GM23338 (cell line): Measurements from ENCODE around the gene S100A12. TPM values are rescaled to one million over a fixed set of nuclear protein-coding genes. Genes with fewer than 3 reads are reported as not detected.

Experiments used
- ATAC-seq: fragments of 200-7000 bp; cut with Tn5 transposase; 3 replicates; pipeline ENCODE4 v1.9.1; 2020
- DNase-seq: peaks from one replicate; pipeline ENCODE4 v3.0.0-alpha.2; 2015; ENCODE audit warnings: low spot score
- H2AFZ ChIP-seq: fragments of 200-600 bp; sonication (generic); 2 replicates; pipeline ENCODE4 v1.8.0; 2016; ENCODE audit warnings: antibody characterized with exemption, mild to moderate bottlenecking, moderate library complexity
- H3F3A ChIP-seq: fragments of 200-600 bp; sonication (generic); replicated peaks from 2 replicates; pipeline ENCODE4 v1.8.0; 2017; ENCODE audit warnings: antibody characterized with exemption, mixed run types, low read depth
- H3K27ac ChIP-seq: fragments of 200-600 bp; sonication (generic); 2 replicates; pipeline ENCODE4 v1.6.1; 2016; ENCODE audit warnings: low read depth
- H3K27me3 ChIP-seq: fragments of 200-600 bp; sonication (generic); 2 replicates; pipeline ENCODE4 v1.8.0; 2016; ENCODE audit warnings: mild to moderate bottlenecking, mixed run types, moderate library complexity; ENCODE audit not compliant: insufficient read depth
- H3K36me3 ChIP-seq: fragments of 200-600 bp; sonication (generic); 2 replicates; pipeline ENCODE4 v1.8.0; 2016; ENCODE audit warnings: mild to moderate bottlenecking; ENCODE audit not compliant: insufficient read depth
- H3K4me1 ChIP-seq: fragments of 200-600 bp; sonication (generic); 2 replicates; pipeline ENCODE4 v1.8.0; 2016; ENCODE audit warnings: mild to moderate bottlenecking, moderate library complexity; ENCODE audit not compliant: insufficient read depth
- H3K4me2 ChIP-seq: fragments of 200-600 bp; sonication (generic); 2 replicates; pipeline ENCODE4 v1.7.1; 2017; ENCODE audit warnings: mixed run types
- H3K4me3 ChIP-seq: fragments of 200-600 bp; sonication (generic); 2 replicates; pipeline ENCODE4 v1.6.1; 2016; ENCODE audit warnings: mixed run types
- H3K79me2 ChIP-seq: fragments of 200-600 bp; sonication (generic); replicated peaks from 2 replicates; pipeline ENCODE4 v1.8.0; 2017; ENCODE audit warnings: mild to moderate bottlenecking; ENCODE audit not compliant: insufficient read depth
- H3K9me2 ChIP-seq: fragments of 200-600 bp; sonication (generic); 2 replicates; pipeline ENCODE4 v1.8.0; 2017; ENCODE audit not compliant: insufficient read depth
- H4K20me1 ChIP-seq: fragments of 200-600 bp; sonication (generic); replicated peaks from 2 replicates; pipeline ENCODE4 v1.8.0; 2017; ENCODE audit warnings: mild to moderate bottlenecking; ENCODE audit not compliant: insufficient read depth
- H3K27ac Mint-ChIP-seq: 2 replicates; pipeline ENCODE4 v1.8.0; 2020; ENCODE audit warnings: inconsistent platforms, mild to moderate bottlenecking, moderate library complexity, mixed read lengths
- H3K27me3 Mint-ChIP-seq: 3 replicates; pipeline ENCODE4 v1.8.0; 2022; ENCODE audit warnings: low read depth, mild to moderate bottlenecking, moderate library complexity, mixed read lengths, inconsistent platforms; ENCODE audit not compliant: insufficient read depth, poor library complexity
- H3K36me3 Mint-ChIP-seq: 3 replicates; pipeline ENCODE4 v1.8.0; 2021; ENCODE audit warnings: low read depth, mild to moderate bottlenecking, inconsistent platforms, moderate library complexity, mixed read lengths
- H3K4me1 Mint-ChIP-seq: 3 replicates; pipeline ENCODE4 v1.8.0; 2020; ENCODE audit warnings: mild to moderate bottlenecking, inconsistent platforms, mixed read lengths
- H3K4me3 Mint-ChIP-seq: 3 replicates; pipeline ENCODE4 v1.8.0; 2021; ENCODE audit warnings: moderate library complexity, mild to moderate bottlenecking, inconsistent platforms, mixed read lengths
- H3K9me3 Mint-ChIP-seq: 3 replicates; pipeline ENCODE4 v1.8.0; 2020; ENCODE audit warnings: moderate library complexity, mild to moderate bottlenecking, inconsistent platforms, mixed read lengths
- CREB1 ChIP-seq: fragments of 250-450 bp; sonication (Bioruptor Pico); IDR thresholded peaks from 2 replicates; pipeline ENCODE4 v1.5.0; 2020; ENCODE audit warnings: low read depth, mild to moderate bottlenecking, moderate library complexity
- CTCF ChIP-seq, 2 experiments: fragments of 200-600 bp in 1 of 2; sonication (generic) in 1 of 2; conservative IDR thresholded peaks; 2 replicates each; pipeline versions ENCODE4 v1.5.1 to v1.6.1; 2016 to 2017; ENCODE audit warnings: antibody characterized with exemption in 2 of 2, low read depth in 2 of 2, mild to moderate bottlenecking in 2 of 2, moderate library complexity in 1 of 2
- EZH2 ChIP-seq: fragments of 200-600 bp; sonication (generic); IDR thresholded peaks from one replicate; pipeline ENCODE4 v1.8.0; 2017; ENCODE audit warnings: antibody characterized with exemption, mild to moderate bottlenecking, low read depth; ENCODE audit not compliant: unreplicated experiment
- JUNB ChIP-seq: IDR thresholded peaks from one replicate; pipeline ENCODE4 v1.6.1; 2016; ENCODE audit warnings: antibody characterized with exemption; ENCODE audit not compliant: unreplicated experiment
- NANOG ChIP-seq: IDR thresholded peaks from 2 replicates; pipeline ENCODE4 v1.6.1; 2016; ENCODE audit warnings: antibody characterized with exemption, borderline replicate concordance
- STAT1 ChIP-seq: IDR thresholded peaks from one replicate; pipeline ENCODE4 v1.6.1; 2016; ENCODE audit warnings: antibody characterized with exemption; ENCODE audit not compliant: unreplicated experiment
- ZNF331 ChIP-seq: fragments of 250-450 bp; sonication (Bioruptor Pico); IDR thresholded peaks from 2 replicates; pipeline ENCODE4 v1.5.0; 2020; ENCODE audit warnings: low read depth, mild to moderate bottlenecking, moderate library complexity
- polyA plus RNA-seq: library from polyadenylated mRNA; unstranded; fragments of >200 nt; fragmentation: Nextera tagmentation; extraction: Ambion mirVana; gene quantifications from 2 replicates; pipeline ENCODE4 v1.2.1, GENCODE V29; 2016
- total RNA-seq: library from RNA; depleted of rRNA; stranded (reverse); fragments of >200 nt; shearing (Covaris generic); gene quantifications from 2 replicates; pipeline ENCODE4 v1.2.3, GENCODE V29; 2014
- TF ChIP-seq, protein P1 (sequence below): IDR thresholded peaks from one replicate; pipeline ENCODE4 v1.6.1; 2018; ENCODE audit warnings: antibody characterized with exemption; ENCODE audit not compliant: unreplicated experiment
- TF ChIP-seq, protein P2 (sequence below): IDR thresholded peaks from 2 replicates; pipeline ENCODE4 v1.6.1; 2016; ENCODE audit warnings: antibody characterized with exemption

S100A12 gene
- total and polyA plus RNA-seq, 2 experiments from 2014 or later: not detected

- no peak overlapping the region for H3K27ac Mint-ChIP-seq
- H3K27ac ChIP-seq: no peak overlapping the region
These were observed 10.4 kb downstream of the S100A12 start for GRCh38 chr1:153364766-153365666.

DNA sequence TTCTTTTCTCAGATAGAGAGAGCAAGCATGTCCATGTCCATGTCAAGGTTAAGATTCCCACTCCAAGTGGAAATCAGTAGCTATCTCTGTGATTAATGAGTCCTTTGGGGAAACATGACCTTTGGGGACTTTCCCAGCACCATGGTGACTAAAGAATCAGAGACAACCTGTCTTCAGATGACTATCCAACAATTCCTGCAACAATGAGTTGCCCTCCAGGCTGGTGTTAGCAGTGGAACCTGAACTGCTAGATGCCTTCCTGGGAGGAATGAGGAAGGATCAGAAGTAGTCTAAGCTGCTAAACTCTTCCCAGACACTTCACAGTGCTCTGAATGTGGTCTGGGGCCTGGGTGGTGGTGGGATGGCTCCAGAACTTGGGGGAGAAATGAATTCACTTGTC, 11.3 kb downstream of the S100A12 start:
- no peak for TF ChIP-seq ZNF331 (CRISPR knock-in tag)
- no peak for TF ChIP-seq NANOG
- no peak for TF ChIP-seq CTCF (conservative IDR thresholded peaks at IDR 0.05; ENCODE audit: low read depth in 2 of 2)
- TF ChIP-seq, protein P1, sequence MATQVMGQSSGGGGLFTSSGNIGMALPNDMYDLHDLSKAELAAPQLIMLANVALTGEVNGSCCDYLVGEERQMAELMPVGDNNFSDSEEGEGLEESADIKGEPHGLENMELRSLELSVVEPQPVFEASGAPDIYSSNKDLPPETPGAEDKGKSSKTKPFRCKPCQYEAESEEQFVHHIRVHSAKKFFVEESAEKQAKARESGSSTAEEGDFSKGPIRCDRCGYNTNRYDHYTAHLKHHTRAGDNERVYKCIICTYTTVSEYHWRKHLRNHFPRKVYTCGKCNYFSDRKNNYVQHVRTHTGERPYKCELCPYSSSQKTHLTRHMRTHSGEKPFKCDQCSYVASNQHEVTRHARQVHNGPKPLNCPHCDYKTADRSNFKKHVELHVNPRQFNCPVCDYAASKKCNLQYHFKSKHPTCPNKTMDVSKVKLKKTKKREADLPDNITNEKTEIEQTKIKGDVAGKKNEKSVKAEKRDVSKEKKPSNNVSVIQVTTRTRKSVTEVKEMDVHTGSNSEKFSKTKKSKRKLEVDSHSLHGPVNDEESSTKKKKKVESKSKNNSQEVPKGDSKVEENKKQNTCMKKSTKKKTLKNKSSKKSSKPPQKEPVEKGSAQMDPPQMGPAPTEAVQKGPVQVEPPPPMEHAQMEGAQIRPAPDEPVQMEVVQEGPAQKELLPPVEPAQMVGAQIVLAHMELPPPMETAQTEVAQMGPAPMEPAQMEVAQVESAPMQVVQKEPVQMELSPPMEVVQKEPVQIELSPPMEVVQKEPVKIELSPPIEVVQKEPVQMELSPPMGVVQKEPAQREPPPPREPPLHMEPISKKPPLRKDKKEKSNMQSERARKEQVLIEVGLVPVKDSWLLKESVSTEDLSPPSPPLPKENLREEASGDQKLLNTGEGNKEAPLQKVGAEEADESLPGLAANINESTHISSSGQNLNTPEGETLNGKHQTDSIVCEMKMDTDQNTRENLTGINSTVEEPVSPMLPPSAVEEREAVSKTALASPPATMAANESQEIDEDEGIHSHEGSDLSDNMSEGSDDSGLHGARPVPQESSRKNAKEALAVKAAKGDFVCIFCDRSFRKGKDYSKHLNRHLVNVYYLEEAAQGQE: no peak
- TF ChIP-seq JUNB: no peak
- TF ChIP-seq STAT1: no peak
- no peak for TF ChIP-seq EZH2
- no peak for TF ChIP-seq CREB1 (CRISPR knock-in tag)
- no peak for ATAC-seq
- no peak overlapping the region for H3K4me2 ChIP-seq
- no peaks in the 10 kb centered on the region; the same call in 1 of the 2 replicates for H3K9me2 ChIP-seq
- H3K4me1 ChIP-seq: no peaks in the 10 kb centered on the region
- no peak overlapping the region for H3K4me3 ChIP-seq
- Mint-ChIP-seq H3K27me3 (peaks cover 3% of the 10 kb centered on the region), H3K36me3 (no peaks in the 10 kb centered on the region), H3K4me3 (no peak overlapping the region), H3K27ac (no peak overlapping the region), H3K9me3 (no peaks in the 10 kb centered on the region), H3K4me1 (no peaks in the 10 kb centered on the region)
- H3K27ac ChIP-seq: no peak overlapping the region
- H3F3A ChIP-seq: no peaks in the 10 kb centered on the region
- no peaks in the 10 kb centered on the region for H3K79me2 ChIP-seq
- no peaks in the 10 kb centered on the region for H3K36me3 ChIP-seq
- DNase-seq: no peak
- H4K20me1 ChIP-seq: no peaks in the 10 kb centered on the region
- H3K27me3 ChIP-seq: no peaks in the 10 kb centered on the region
- H2AFZ ChIP-seq: no peak overlapping the region

More at GRCh38 chr1:153364766-153365666, 10.4 kb downstream of the S100A12 start:
- Mint-ChIP-seq H3K36me3 (no peaks in the 10 kb centered on the region), H3K9me3 (no peaks in the 10 kb centered on the region), H3K4me3 (no peak overlapping the region), H3K27me3 (peaks cover 3% of the 10 kb centered on the region), H3K4me1 (no peaks in the 10 kb centered on the region)
- H3K9me2 ChIP-seq: no peaks in the 10 kb centered on the region; the same call in 1 of the 2 replicates
- H3K79me2 ChIP-seq: no peaks in the 10 kb centered on the region
- H3K4me3 ChIP-seq: no peak overlapping the region
- no peaks in the 10 kb centered on the region for H3K27me3 ChIP-seq
- no peaks in the 10 kb centered on the region for H3K36me3 ChIP-seq
- no peak for TF ChIP-seq JUNB
- TF ChIP-seq, protein P2, sequence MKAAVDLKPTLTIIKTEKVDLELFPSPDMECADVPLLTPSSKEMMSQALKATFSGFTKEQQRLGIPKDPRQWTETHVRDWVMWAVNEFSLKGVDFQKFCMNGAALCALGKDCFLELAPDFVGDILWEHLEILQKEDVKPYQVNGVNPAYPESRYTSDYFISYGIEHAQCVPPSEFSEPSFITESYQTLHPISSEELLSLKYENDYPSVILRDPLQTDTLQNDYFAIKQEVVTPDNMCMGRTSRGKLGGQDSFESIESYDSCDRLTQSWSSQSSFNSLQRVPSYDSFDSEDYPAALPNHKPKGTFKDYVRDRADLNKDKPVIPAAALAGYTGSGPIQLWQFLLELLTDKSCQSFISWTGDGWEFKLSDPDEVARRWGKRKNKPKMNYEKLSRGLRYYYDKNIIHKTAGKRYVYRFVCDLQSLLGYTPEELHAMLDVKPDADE: no peak
- no peak for TF ChIP-seq STAT1
- TF ChIP-seq CREB1 (CRISPR knock-in tag): no peak
- H4K20me1 ChIP-seq: no peaks in the 10 kb centered on the region
- H3K4me2 ChIP-seq: no peak overlapping the region
- H3F3A ChIP-seq: no peaks in the 10 kb centered on the region
- no peak overlapping the region for H2AFZ ChIP-seq
- H3K4me1 ChIP-seq: no peaks in the 10 kb centered on the region
- DNase-seq: no peak
- ATAC-seq: no peak
